Measurements from ENCODE around the gene PLPP6.
"Not testable (repeated sequence)": the region's sequence is repeated elsewhere in the genome, so short reads cannot be mapped to it uniquely, and the experiment has no call there.

PLPP6 gene

GRCh38 chr9:4656196-4656595 is 5.9 kb upstream of the PLPP6 start:
- H2BK15ac ChIP-seq (ENCODE audit: low read length); H3K14ac ChIP-seq (ENCODE audit: low read length); H3K9ac ChIP-seq (ENCODE audit: low read depth, low read length, poor library complexity); H2BK12ac ChIP-seq (ENCODE audit: low read length); H3K4ac ChIP-seq (ENCODE audit: low read length); DNase-seq (ENCODE audit: low spot score); H3K23ac ChIP-seq (ENCODE audit: low read depth, low read length, poor library complexity); H3K27ac ChIP-seq (replicated peaks; ENCODE audit: low read length); H4K91ac ChIP-seq (ENCODE audit: low read depth, low read length, poor library complexity); H2AK5ac ChIP-seq (ENCODE audit: low read depth, low read length); H3K36me3 ChIP-seq (replicated peaks in 1 of 2; ENCODE audit: control insufficient read depth in 2 of 2, insufficient read depth in 2 of 2, low read length in 2 of 2); H3K4me3 ChIP-seq (ENCODE audit: low read length in 2 of 2); H3K4me1 ChIP-seq (ENCODE audit: control insufficient read depth in 2 of 2, insufficient read depth in 1 of 2, low read depth in 1 of 2, low read length in 2 of 2); H3K9me3 ChIP-seq (replicated peaks in 1 of 2; ENCODE audit: control insufficient read depth in 2 of 2, insufficient read depth in 1 of 2, low read depth in 1 of 2, low read length in 2 of 2); H3K27me3 ChIP-seq (ENCODE audit: control insufficient read depth in 3 of 3, insufficient read depth in 3 of 3, low read depth in 1 of 3, low read length in 3 of 3); H2AFZ ChIP-seq (ENCODE audit: low read length); H3K79me1 ChIP-seq (ENCODE audit: low read depth, low read length); H2BK5ac ChIP-seq (ENCODE audit: low read length); H3K4me2 ChIP-seq (ENCODE audit: insufficient read depth, low read length, poor library complexity, severe bottlenecking); H3K18ac ChIP-seq (ENCODE audit: low read length); H2BK120ac ChIP-seq (ENCODE audit: low read depth, low read length); H4K8ac ChIP-seq (ENCODE audit: low read depth, low read length): not testable (repeated sequence)
- WGBS, 2 donors (ENCODE audit: extremely low coverage in 2 of 2, insufficient read length in 2 of 2, insufficient replicate concordance in 1 of 2), result no CpG with 5 or more reads among the region's 3 CpGs

GRCh38 chr9:4656621-4657020 is 5.5 kb upstream of the PLPP6 start:
- no peak overlapping the region for H3K4me3 ChIP-seq (ENCODE audit: low read length in 2 of 2)
- no peak overlapping the region for H4K8ac ChIP-seq (ENCODE audit: low read depth, low read length)
- no peak overlapping the region for H3K27ac ChIP-seq (replicated peaks; ENCODE audit: low read length)
- no CpG with 5 or more reads among the region's 3 CpGs for whole genome bisulfite sequencing, 2 donors (ENCODE audit: extremely low coverage in 2 of 2, insufficient read length in 2 of 2, insufficient replicate concordance in 1 of 2)
- H3K79me1 ChIP-seq (ENCODE audit: low read depth, low read length), result no peaks in the 10 kb centered on the region
- H3K9ac ChIP-seq (ENCODE audit: low read depth, low read length, poor library complexity), result no peak overlapping the region
- no peak overlapping the region for H2BK120ac ChIP-seq (ENCODE audit: low read depth, low read length)
- H2AK5ac ChIP-seq (ENCODE audit: low read depth, low read length), result no peak overlapping the region
- no peak overlapping the region for H3K23ac ChIP-seq (ENCODE audit: low read depth, low read length, poor library complexity)
- H3K36me3 ChIP-seq (replicated peaks in 1 of 2; ENCODE audit: control insufficient read depth in 2 of 2, insufficient read depth in 2 of 2, low read length in 2 of 2), result no peaks in the 10 kb centered on the region
- no peaks in the 10 kb centered on the region for H3K9me3 ChIP-seq (replicated peaks in 1 of 2; ENCODE audit: control insufficient read depth in 2 of 2, insufficient read depth in 1 of 2, low read depth in 1 of 2, low read length in 2 of 2)
- no peak for DNase-seq (ENCODE audit: low spot score)
- no peak overlapping the region for H3K4ac ChIP-seq (ENCODE audit: low read length)
- H2BK12ac ChIP-seq (ENCODE audit: low read length), result no peak overlapping the region
- H3K4me1 ChIP-seq (ENCODE audit: control insufficient read depth in 2 of 2, insufficient read depth in 1 of 2, low read depth in 1 of 2, low read length in 2 of 2), result no peaks in the 10 kb centered on the region
- H3K4me2 ChIP-seq (ENCODE audit: insufficient read depth, low read length, poor library complexity, severe bottlenecking), result no peak overlapping the region
- H4K91ac ChIP-seq (ENCODE audit: low read depth, low read length, poor library complexity), result no peak overlapping the region
- no peak overlapping the region for H2BK15ac ChIP-seq (ENCODE audit: low read length)
- no peak overlapping the region for H2AFZ ChIP-seq (ENCODE audit: low read length)
- H3K27me3 ChIP-seq (ENCODE audit: control insufficient read depth in 3 of 3, insufficient read depth in 3 of 3, low read depth in 1 of 3, low read length in 3 of 3), result no peaks in the 10 kb centered on the region
- no peak overlapping the region for H2BK5ac ChIP-seq (ENCODE audit: low read length)
- no peak overlapping the region for H3K14ac ChIP-seq (ENCODE audit: low read length)
- H3K18ac ChIP-seq (ENCODE audit: low read length), result no peak overlapping the region

GRCh38 chr9:4657426-4658159 is 4.5 kb upstream of the PLPP6 start:
- H3K36me3 ChIP-seq (replicated peaks in 1 of 2; ENCODE audit: control insufficient read depth in 2 of 2, insufficient read depth in 2 of 2, low read length in 2 of 2), result no peaks in the 10 kb centered on the region
- H3K4me1 ChIP-seq (ENCODE audit: control insufficient read depth in 2 of 2, insufficient read depth in 1 of 2, low read depth in 1 of 2, low read length in 2 of 2), result peaks cover 0 to 1% of the 10 kb centered on the region in 2 donors
- no peaks in the 10 kb centered on the region for H3K79me1 ChIP-seq (ENCODE audit: low read depth, low read length)
- H2AK5ac ChIP-seq (ENCODE audit: low read depth, low read length), result no peak overlapping the region
- no peak overlapping the region for H2BK15ac ChIP-seq (ENCODE audit: low read length)
- no peak overlapping the region for H3K14ac ChIP-seq (ENCODE audit: low read length)
- no peaks in the 10 kb centered on the region for H3K9me3 ChIP-seq (replicated peaks in 1 of 2; ENCODE audit: control insufficient read depth in 2 of 2, insufficient read depth in 1 of 2, low read depth in 1 of 2, low read length in 2 of 2)
- no peak overlapping the region for H2BK5ac ChIP-seq (ENCODE audit: low read length)
- H3K4me2 ChIP-seq (ENCODE audit: insufficient read depth, low read length, poor library complexity, severe bottlenecking), result no peak overlapping the region
- H2BK120ac ChIP-seq (ENCODE audit: low read depth, low read length), result no peak overlapping the region
- no peak overlapping the region for H3K9ac ChIP-seq (ENCODE audit: low read depth, low read length, poor library complexity)
- H4K8ac ChIP-seq (ENCODE audit: low read depth, low read length), result no peak overlapping the region
- no peak overlapping the region for H3K18ac ChIP-seq (ENCODE audit: low read length)
- no peak overlapping the region for H3K4ac ChIP-seq (ENCODE audit: low read length)
- no CpG with 5 or more reads among the region's 4 CpGs for WGBS, 2 donors (ENCODE audit: extremely low coverage in 2 of 2, insufficient read length in 2 of 2, insufficient replicate concordance in 1 of 2)
- H3K4me3 ChIP-seq (ENCODE audit: low read length in 2 of 2), result no peak overlapping the region
- H3K27ac ChIP-seq (replicated peaks; ENCODE audit: low read length), result no peak overlapping the region
- no peak overlapping the region for H2AFZ ChIP-seq (ENCODE audit: low read length)
- no peak overlapping the region for H4K91ac ChIP-seq (ENCODE audit: low read depth, low read length, poor library complexity)
- DNase-seq (ENCODE audit: low spot score), result no peak
- H3K23ac ChIP-seq (ENCODE audit: low read depth, low read length, poor library complexity), result no peak overlapping the region
- H3K27me3 ChIP-seq (ENCODE audit: control insufficient read depth in 3 of 3, insufficient read depth in 3 of 3, low read depth in 1 of 3, low read length in 3 of 3), result no peaks in the 10 kb centered on the region
- H2BK12ac ChIP-seq (ENCODE audit: low read length), result no peak overlapping the region

GRCh38 chr9:4660665-4661064 is 1.4 kb upstream of the PLPP6 start:
- H3K36me3 ChIP-seq (replicated peaks in 1 of 2; ENCODE audit: control insufficient read depth in 2 of 2, insufficient read depth in 2 of 2, low read length in 2 of 2); H3K4me2 ChIP-seq (ENCODE audit: insufficient read depth, low read length, poor library complexity, severe bottlenecking); H2BK12ac ChIP-seq (ENCODE audit: low read length); H2AFZ ChIP-seq (ENCODE audit: low read length); H2AK5ac ChIP-seq (ENCODE audit: low read depth, low read length); H4K8ac ChIP-seq (ENCODE audit: low read depth, low read length); H3K18ac ChIP-seq (ENCODE audit: low read length); H3K9me3 ChIP-seq (replicated peaks in 1 of 2; ENCODE audit: control insufficient read depth in 2 of 2, insufficient read depth in 1 of 2, low read depth in 1 of 2, low read length in 2 of 2); H3K9ac ChIP-seq (ENCODE audit: low read depth, low read length, poor library complexity); H2BK15ac ChIP-seq (ENCODE audit: low read length); H3K4ac ChIP-seq (ENCODE audit: low read length); DNase-seq (ENCODE audit: low spot score); H3K79me1 ChIP-seq (ENCODE audit: low read depth, low read length); H3K4me1 ChIP-seq (ENCODE audit: control insufficient read depth in 2 of 2, insufficient read depth in 1 of 2, low read depth in 1 of 2, low read length in 2 of 2); H3K27me3 ChIP-seq (ENCODE audit: control insufficient read depth in 3 of 3, insufficient read depth in 3 of 3, low read depth in 1 of 3, low read length in 3 of 3); H3K27ac ChIP-seq (replicated peaks; ENCODE audit: low read length); H2BK5ac ChIP-seq (ENCODE audit: low read length); H4K91ac ChIP-seq (ENCODE audit: low read depth, low read length, poor library complexity); H3K23ac ChIP-seq (ENCODE audit: low read depth, low read length, poor library complexity); H3K14ac ChIP-seq (ENCODE audit: low read length); H2BK120ac ChIP-seq (ENCODE audit: low read depth, low read length); H3K4me3 ChIP-seq (ENCODE audit: low read length in 2 of 2): not testable (repeated sequence)
- WGBS, 2 donors (ENCODE audit: extremely low coverage in 2 of 2, insufficient read length in 2 of 2, insufficient replicate concordance in 1 of 2), result no CpG with 5 or more reads among the region's 5 CpGs
